Neuronal stem cell (in vitro differentiated cells): Measurements from ENCODE around the gene CD4.
A peak's percentile ranks its signal among the peaks of the same experiment; 100 is the strongest.

Source experiments
- DNase-seq: peaks from one replicate; pipeline ENCODE4 v3.0.0-alpha.2; 2013; ENCODE audit warnings: low spot score
- H2AFZ ChIP-seq: one replicate; pipeline ENCODE4 v1.6.1; 2013; ENCODE audit warnings: mild to moderate bottlenecking, low read length, inconsistent platforms
- H2AK5ac ChIP-seq: 2 replicates; pipeline ENCODE4 v1.6.1; 2013; ENCODE audit warnings: low read depth, mild to moderate bottlenecking, inconsistent platforms, low read length, moderate library complexity, mixed read lengths
- H2BK120ac ChIP-seq: 2 replicates; pipeline ENCODE4 v1.6.1; 2013; ENCODE audit warnings: low read depth, mild to moderate bottlenecking, inconsistent platforms, low read length, moderate library complexity, mixed read lengths
- H2BK12ac ChIP-seq: one replicate; pipeline ENCODE4 v1.6.1; 2013; ENCODE audit warnings: low read length, inconsistent platforms
- H2BK15ac ChIP-seq: 2 replicates; pipeline ENCODE4 v1.6.1; 2013; ENCODE audit warnings: mild to moderate bottlenecking, low read length, inconsistent platforms, mixed read lengths
- H2BK5ac ChIP-seq: one replicate; pipeline ENCODE4 v1.6.1; 2013; ENCODE audit warnings: inconsistent platforms, mild to moderate bottlenecking, low read length, moderate library complexity
- H3K14ac ChIP-seq: one replicate; pipeline ENCODE4 v1.6.1; 2013; ENCODE audit warnings: low read length, inconsistent platforms
- H3K18ac ChIP-seq: 2 replicates; pipeline ENCODE4 v1.6.1; 2013; ENCODE audit warnings: low read length, inconsistent platforms
- H3K23ac ChIP-seq: 2 replicates; pipeline ENCODE4 v1.6.1; 2013; ENCODE audit warnings: low read depth, mild to moderate bottlenecking, mixed read lengths, low read length, inconsistent platforms; ENCODE audit not compliant: poor library complexity
- H3K27ac ChIP-seq: replicated peaks from 3 replicates; pipeline ENCODE4 v1.5.1; 2013; ENCODE audit warnings: low read length, inconsistent platforms
- H3K27me3 ChIP-seq, 3 experiments: 2 replicates each; pipeline ENCODE4 v1.6.1; 2013; ENCODE audit warnings: low read length in 3 of 3, mild to moderate bottlenecking in 2 of 3, inconsistent platforms in 1 of 3, low read depth in 1 of 3, mixed read lengths in 1 of 3, moderate library complexity in 1 of 3; ENCODE audit not compliant: control insufficient read depth in 3 of 3, insufficient read depth in 3 of 3
- H3K36me3 ChIP-seq, 2 donors: replicated peaks in 1 of 2; 2 replicates each; pipeline ENCODE4 v1.6.1; 2013; ENCODE audit warnings: low read length in 2 of 2; ENCODE audit not compliant: control insufficient read depth in 2 of 2, insufficient read depth in 2 of 2
- H3K4ac ChIP-seq: 2 replicates; pipeline ENCODE4 v1.6.1; 2013; ENCODE audit warnings: inconsistent platforms, mild to moderate bottlenecking, low read length, moderate library complexity
- H3K4me1 ChIP-seq, 2 donors: 1 replicate in 1 of 2; 2 replicates in 1 of 2; pipeline ENCODE4 v1.6.1; 2013; ENCODE audit warnings: low read length in 2 of 2, low read depth in 1 of 2; ENCODE audit not compliant: control insufficient read depth in 2 of 2, insufficient read depth in 1 of 2
- H3K4me2 ChIP-seq: one replicate; pipeline ENCODE4 v1.6.1; 2013; ENCODE audit warnings: mild to moderate bottlenecking, low read length, inconsistent platforms; ENCODE audit not compliant: insufficient read depth, poor library complexity, severe bottlenecking
- H3K4me3 ChIP-seq, 2 donors: 2 replicates each; pipeline ENCODE4 v1.5.1; 2013; ENCODE audit warnings: low read length in 2 of 2, mild to moderate bottlenecking in 2 of 2, inconsistent platforms in 1 of 2, moderate library complexity in 1 of 2
- H3K79me1 ChIP-seq: one replicate; pipeline ENCODE4 v1.6.1; 2013; ENCODE audit warnings: low read depth, mild to moderate bottlenecking, inconsistent platforms, low read length, moderate library complexity
- H3K9ac ChIP-seq: one replicate; pipeline ENCODE4 v1.6.1; 2013; ENCODE audit warnings: mild to moderate bottlenecking, low read depth, low read length, inconsistent platforms; ENCODE audit not compliant: poor library complexity
- H3K9me3 ChIP-seq, 2 donors: replicated peaks in 1 of 2; 2 replicates each; pipeline versions ENCODE3 to v1.6.1; 2013; ENCODE audit warnings: low read length in 2 of 2, mild to moderate bottlenecking in 2 of 2, inconsistent platforms in 1 of 2, low read depth in 1 of 2, mixed read lengths in 1 of 2, moderate library complexity in 1 of 2; ENCODE audit not compliant: control insufficient read depth in 2 of 2, insufficient read depth in 1 of 2
- H4K8ac ChIP-seq: one replicate; pipeline ENCODE4 v1.6.1; 2013; ENCODE audit warnings: low read depth, mild to moderate bottlenecking, inconsistent platforms, low read length, moderate library complexity
- H4K91ac ChIP-seq: one replicate; pipeline ENCODE4 v1.6.1; 2013; ENCODE audit warnings: low read length, low read depth, mild to moderate bottlenecking, inconsistent platforms; ENCODE audit not compliant: poor library complexity
- WGBS, 2 donors: extraction: QIAGEN DNeasy Blood & Tissue Kit; methylation state at CpG; one replicate each; pipeline ENCODE4 v1.1.7; 2013; ENCODE audit warnings: missing lambda C conversion rate in 2 of 2, mixed read lengths in 1 of 2; ENCODE audit not compliant: insufficient read length in 2 of 2, insufficient replicate concordance in 1 of 2; ENCODE audit errors: extremely low coverage in 2 of 2; 5-methylcytosine and 5-hydroxymethylcytosine counted together

Gene CD4

GRCh38 chr12:6745741-6746525 lies 43.4 kb upstream of the CD4 start:
- no CpG with 5 or more reads among the region's 13 CpGs for WGBS, 2 donors
- H3K27ac ChIP-seq: no peak overlapping the region
- no peaks in the 10 kb centered on the region for H3K79me1 ChIP-seq
- no peak overlapping the region for H3K4me2 ChIP-seq
- no peak overlapping the region for H2BK120ac ChIP-seq
- H3K9me3 ChIP-seq: no peaks in the 10 kb centered on the region
- peaks cover 3 to 4% of the 10 kb centered on the region in 2 donors for H3K4me1 ChIP-seq
- no peak overlapping the region for H3K4me3 ChIP-seq
- H3K14ac ChIP-seq: no peak overlapping the region
- no peak overlapping the region for H2AFZ ChIP-seq
- peaks cover 43 to 53% of the 10 kb centered on the region in 2 donors for H3K36me3 ChIP-seq
- no peak overlapping the region for H4K91ac ChIP-seq
- H4K8ac ChIP-seq: no peak overlapping the region
- DNase-seq: no peak
- H3K23ac ChIP-seq: no peak overlapping the region
- H2BK12ac ChIP-seq: no peak overlapping the region
- H2BK5ac ChIP-seq: no peak overlapping the region
- H3K4ac ChIP-seq: no peak overlapping the region
- no peak overlapping the region for H3K18ac ChIP-seq
- H2BK15ac ChIP-seq: no peak overlapping the region
- no peak overlapping the region for H3K9ac ChIP-seq
- no peaks in the 10 kb centered on the region for H3K27me3 ChIP-seq
- no peak overlapping the region for H2AK5ac ChIP-seq

- DNase-seq: no peak
- Histone ChIP-seq H3K27me3 (no peaks in the 10 kb centered on the region), H3K4me2 (no peak overlapping the region), H2AK5ac (no peak overlapping the region), H3K18ac (no peak overlapping the region), H3K9me3 (no peaks in the 10 kb centered on the region), H4K91ac (no peak overlapping the region), H3K27ac (no peak overlapping the region), H3K79me1 (peaks cover 7% of the 10 kb centered on the region), H2BK12ac (no peak overlapping the region), H2AFZ (no peak overlapping the region), H3K14ac (no peak overlapping the region), H3K9ac (no peak overlapping the region), H2BK5ac (no peak overlapping the region), H2BK120ac (no peak overlapping the region), H3K4me1 (peaks cover 8 to 9% of the 10 kb centered on the region in 2 donors), H3K36me3 (peaks cover 52 to 66% of the 10 kb centered on the region in 2 donors), H3K4me3 (no peak overlapping the region), H2BK15ac (no peak overlapping the region), H4K8ac (no peak overlapping the region), H3K23ac (no peak overlapping the region), H3K4ac (no peak overlapping the region)
- WGBS, 2 donors: no CpG with 5 or more reads among the region's 4 CpGs
These were observed 42.1 kb upstream of the CD4 start for GRCh38 chr12:6747216-6747615.

- H3K14ac ChIP-seq: no peak overlapping the region
- peaks cover 7% of the 10 kb centered on the region for H3K79me1 ChIP-seq
- DNase-seq: no peak
- H2BK120ac ChIP-seq: no peak overlapping the region
- H2BK5ac ChIP-seq: no peak overlapping the region
- H3K9me3 ChIP-seq: no peaks in the 10 kb centered on the region
- H3K27ac ChIP-seq: no peak overlapping the region
- H3K23ac ChIP-seq: no peak overlapping the region
- peaks cover 8 to 12% of the 10 kb centered on the region in 2 donors for H3K4me1 ChIP-seq
- H3K9ac ChIP-seq: no peak overlapping the region
- H2AFZ ChIP-seq: no peak overlapping the region
- no peak overlapping the region for H2BK15ac ChIP-seq
- H3K27me3 ChIP-seq: no peaks in the 10 kb centered on the region
- H3K36me3 ChIP-seq: peaks cover 52 to 66% of the 10 kb centered on the region in 2 donors
- no peak overlapping the region for H4K8ac ChIP-seq
- H2BK12ac ChIP-seq: no peak overlapping the region
- H3K4me2 ChIP-seq: no peak overlapping the region
- H3K18ac ChIP-seq: no peak overlapping the region
- no peak overlapping the region for H3K4ac ChIP-seq
- no peak overlapping the region for H4K91ac ChIP-seq
- no CpG with 5 or more reads among the region's 28 CpGs for WGBS, 2 donors
- H3K4me3 ChIP-seq: no peak overlapping the region
- H2AK5ac ChIP-seq: no peak overlapping the region
These were observed 40.6 kb upstream of the CD4 start for GRCh38 chr12:6748761-6749160.

GRCh38 chr12:6750506-6750905 lies 38.8 kb upstream of the CD4 start:
- WGBS, 2 donors: no CpG with 5 or more reads among the region's 4 CpGs
- peaks cover 52 to 66% of the 10 kb centered on the region in 2 donors for H3K36me3 ChIP-seq

More at GRCh38 chr12:6750506-6750905, 38.8 kb upstream of the CD4 start:
- Histone ChIP-seq H2BK120ac (no peak overlapping the region), H2BK15ac (no peak overlapping the region), H3K4me3 (no peak overlapping the region), H3K27me3 (no peaks in the 10 kb centered on the region), H2AK5ac (no peak overlapping the region), H2BK12ac (no peak overlapping the region), H3K14ac (no peak overlapping the region), H4K91ac (no peak overlapping the region), H2BK5ac (no peak overlapping the region), H3K18ac (no peak overlapping the region), H4K8ac (no peak overlapping the region), H3K27ac (no peak overlapping the region), H2AFZ (no peak overlapping the region), H3K4me1 (peaks cover 8 to 17% of the 10 kb centered on the region in 2 donors), H3K4me2 (no peak overlapping the region), H3K23ac (no peak overlapping the region), H3K4ac (no peak overlapping the region), H3K9me3 (no peaks in the 10 kb centered on the region), H3K79me1 (peaks cover 7% of the 10 kb centered on the region), H3K9ac (peak overlapping the region; percentile 7)
- no peak for DNase-seq
